A549 (cell line): Measurements from ENCODE around the gene CHD6.

Source experiments
- BHLHE40 ChIP-seq: IDR thresholded peaks from 2 replicates; pipeline ENCODE4 v1.6.1; 2012; ENCODE audit warnings: low read depth, low read length, inconsistent platforms
- RCOR1 ChIP-seq: fragments of 150-350 bp; IDR thresholded peaks from 2 replicates; pipeline ENCODE4 v1.6.1; 2014; ENCODE audit warnings: antibody characterized with exemption, low read length, low read depth
- ZC3H11A ChIP-seq: fragments of 450-650 bp; IDR thresholded peaks from 2 replicates; pipeline ENCODE4 v1.6.1; 2014; ENCODE audit warnings: antibody characterized with exemption, mild to moderate bottlenecking
- TF ChIP-seq, protein P1 (sequence below): fragments of >200 bp; sonication (Bioruptor Twin); formaldehyde crosslinking; IDR thresholded peaks from 3 replicates; pipeline ENCODE4 v1.5.1; 2016

DNA sequence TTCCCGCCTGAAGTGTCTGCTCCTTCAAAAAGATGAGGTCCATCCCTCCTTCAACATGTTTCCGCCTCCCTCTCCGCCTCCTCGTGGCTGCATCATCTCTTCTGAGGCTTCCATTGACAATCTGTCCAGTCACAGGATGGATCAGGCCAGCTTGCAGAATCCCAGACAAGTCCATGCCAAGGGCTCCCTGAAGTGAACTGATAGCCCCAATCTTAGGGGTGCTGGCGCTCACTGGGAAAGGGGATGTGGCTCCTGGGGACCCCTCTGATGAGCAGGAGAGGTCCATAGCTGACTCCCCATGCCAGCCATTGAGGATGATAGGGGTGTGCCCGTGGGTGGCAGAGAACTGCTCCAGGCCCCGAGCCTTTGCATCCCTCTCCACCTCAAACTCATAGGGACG lies 203.0 kb downstream of the CHD6 start:
- TF ChIP-seq, protein P1, sequence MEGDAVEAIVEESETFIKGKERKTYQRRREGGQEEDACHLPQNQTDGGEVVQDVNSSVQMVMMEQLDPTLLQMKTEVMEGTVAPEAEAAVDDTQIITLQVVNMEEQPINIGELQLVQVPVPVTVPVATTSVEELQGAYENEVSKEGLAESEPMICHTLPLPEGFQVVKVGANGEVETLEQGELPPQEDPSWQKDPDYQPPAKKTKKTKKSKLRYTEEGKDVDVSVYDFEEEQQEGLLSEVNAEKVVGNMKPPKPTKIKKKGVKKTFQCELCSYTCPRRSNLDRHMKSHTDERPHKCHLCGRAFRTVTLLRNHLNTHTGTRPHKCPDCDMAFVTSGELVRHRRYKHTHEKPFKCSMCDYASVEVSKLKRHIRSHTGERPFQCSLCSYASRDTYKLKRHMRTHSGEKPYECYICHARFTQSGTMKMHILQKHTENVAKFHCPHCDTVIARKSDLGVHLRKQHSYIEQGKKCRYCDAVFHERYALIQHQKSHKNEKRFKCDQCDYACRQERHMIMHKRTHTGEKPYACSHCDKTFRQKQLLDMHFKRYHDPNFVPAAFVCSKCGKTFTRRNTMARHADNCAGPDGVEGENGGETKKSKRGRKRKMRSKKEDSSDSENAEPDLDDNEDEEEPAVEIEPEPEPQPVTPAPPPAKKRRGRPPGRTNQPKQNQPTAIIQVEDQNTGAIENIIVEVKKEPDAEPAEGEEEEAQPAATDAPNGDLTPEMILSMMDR = no peak
- TF ChIP-seq ZC3H11A (no peak), RCOR1 (no peak), BHLHE40 (no peak)
